Osteoblast (primary cell): ENCODE measurements around the gene DDI2. TPM values are rescaled to one million over a fixed set of nuclear protein-coding genes. Genes with fewer than 3 reads are reported as not detected.

Experiments used
- DNase-seq: peaks from one replicate; pipeline ENCODE4 v3.0.0; 2011; ENCODE audit warnings: low spot score, mixed read lengths; ENCODE audit not compliant: insufficient read length; ENCODE audit errors: missing footprints
- H2AFZ ChIP-seq: 2 replicates; pipeline ENCODE4 v1.6.0; 2011; ENCODE audit warnings: mild to moderate bottlenecking, low read length
- H3K27ac ChIP-seq: 2 replicates; pipeline ENCODE4 v1.5.1; 2011; ENCODE audit warnings: mild to moderate bottlenecking, low read depth, low read length, moderate library complexity
- H3K27me3 ChIP-seq: 2 replicates; pipeline ENCODE4 v1.6.0; 2012; ENCODE audit warnings: mild to moderate bottlenecking, control low read depth, inconsistent platforms, low read length, moderate library complexity; ENCODE audit not compliant: insufficient read depth
- H3K36me3 ChIP-seq: 2 replicates; pipeline ENCODE4 v1.5.1; 2011; ENCODE audit warnings: mild to moderate bottlenecking, low read length, control low read depth, moderate library complexity; ENCODE audit not compliant: insufficient read depth
- H3K4me1 ChIP-seq: 2 replicates; pipeline ENCODE4 v1.5.1; 2011; ENCODE audit warnings: mild to moderate bottlenecking, low read length, control low read depth, moderate library complexity; ENCODE audit not compliant: insufficient read depth
- H3K4me2 ChIP-seq: 2 replicates; pipeline ENCODE4 v1.6.0; 2011; ENCODE audit warnings: mild to moderate bottlenecking, low read length; ENCODE audit not compliant: insufficient read depth
- H3K4me3 ChIP-seq: fragments of 200-600 bp; sonication (generic); 3 replicates; pipeline ENCODE4 v1.5.1; 2012; ENCODE audit warnings: mild to moderate bottlenecking, low read length, inconsistent platforms; ENCODE audit not compliant: insufficient read depth
- H3K79me2 ChIP-seq: 2 replicates; pipeline ENCODE4 v1.6.0; 2012; ENCODE audit warnings: mild to moderate bottlenecking, low read length, control low read depth, inconsistent platforms; ENCODE audit not compliant: insufficient read depth
- H3K9me3 ChIP-seq: 2 replicates; pipeline ENCODE4 v1.5.1; 2011; ENCODE audit warnings: low read depth, low read length, control low read depth
- H4K20me1 ChIP-seq: 2 replicates; pipeline ENCODE4 v1.6.0; 2012; ENCODE audit warnings: mild to moderate bottlenecking, low read length, control low read depth; ENCODE audit not compliant: insufficient read depth
- CTCF ChIP-seq: IDR thresholded peaks from 2 replicates; pipeline ENCODE4 v1.5.1; 2011; ENCODE audit warnings: mild to moderate bottlenecking, low read depth, low read length, moderate library complexity; ENCODE audit errors: extremely low read depth
- total RNA-seq: library from RNA; depleted of rRNA; stranded (reverse); fragments of >200 nt; gene quantifications from 2 replicates; pipeline ENCODE4 v1.2.3, GENCODE V29; 2012

DDI2 gene
- total RNA-seq, 1 donor = 29.3 TPM

GRCh38 chr1:15704526-15705183 lies 87.4 kb downstream of the DDI2 start:
- H3K27me3 ChIP-seq = no peaks in the 10 kb centered on the region
- H2AFZ ChIP-seq = no peak overlapping the region
- H3K9me3 ChIP-seq = no peaks in the 10 kb centered on the region
- TF ChIP-seq CTCF = no peak
- peaks cover 86% of the 10 kb centered on the region for H3K79me2 ChIP-seq
- H4K20me1 ChIP-seq = peaks cover 15% of the 10 kb centered on the region
- peaks cover 27% of the 10 kb centered on the region for H3K4me1 ChIP-seq
- H3K4me2 ChIP-seq = peak overlapping the region; percentile 83
- H3K4me3 ChIP-seq = no peak overlapping the region
- peak overlapping the region; percentile 96 for H3K27ac ChIP-seq
- DNase-seq = peak; percentile 66
- H3K36me3 ChIP-seq = peaks cover 12% of the 10 kb centered on the region

GRCh38 chr1:15705184-15705566 lies 87.9 kb downstream of the DDI2 start:
- H4K20me1 ChIP-seq = peaks cover 9% of the 10 kb centered on the region
- no peak overlapping the region for H3K4me2 ChIP-seq
- H3K27ac ChIP-seq = no peak overlapping the region
- H3K4me3 ChIP-seq = no peak overlapping the region
- peaks cover 26% of the 10 kb centered on the region for H3K4me1 ChIP-seq
- H3K36me3 ChIP-seq = peaks cover 12% of the 10 kb centered on the region
- no peak overlapping the region for H2AFZ ChIP-seq
- TF ChIP-seq CTCF = no peak
- DNase-seq = no peak
- peaks cover 84% of the 10 kb centered on the region for H3K79me2 ChIP-seq
- H3K9me3 ChIP-seq = no peaks in the 10 kb centered on the region
- H3K27me3 ChIP-seq = no peaks in the 10 kb centered on the region

DNA sequence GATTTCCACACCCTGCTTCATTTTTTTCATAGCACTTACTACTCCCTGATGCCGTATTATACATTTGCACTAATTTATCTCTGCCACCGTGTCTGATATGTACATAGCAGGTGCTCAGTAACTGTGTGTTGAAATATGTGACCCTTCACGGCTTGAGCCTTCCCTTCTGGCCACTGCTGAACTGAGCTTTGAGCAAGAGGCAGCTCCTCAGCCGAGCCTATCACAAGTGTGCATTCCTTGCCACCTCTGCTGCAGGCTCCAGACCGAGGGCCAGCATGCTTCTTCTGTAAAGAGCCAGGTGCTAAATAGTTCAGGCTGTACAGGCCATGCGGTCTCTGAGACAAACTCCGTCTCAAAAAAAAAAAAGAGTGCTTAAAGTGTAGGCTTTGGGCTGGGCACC lies 89.5 kb downstream of the DDI2 start:
- Histone ChIP-seq H3K27me3 (no peaks in the 10 kb centered on the region), H4K20me1 (peaks cover 6% of the 10 kb centered on the region), H2AFZ (no peak overlapping the region), H3K36me3 (peaks cover 8% of the 10 kb centered on the region), H3K4me2 (no peak overlapping the region), H3K27ac (no peak overlapping the region), H3K79me2 (peaks cover 85% of the 10 kb centered on the region), H3K4me1 (peaks cover 22% of the 10 kb centered on the region), H3K4me3 (no peak overlapping the region), H3K9me3 (no peaks in the 10 kb centered on the region)
- DNase-seq = peak; percentile 37
- no peak for TF ChIP-seq CTCF

DNA sequence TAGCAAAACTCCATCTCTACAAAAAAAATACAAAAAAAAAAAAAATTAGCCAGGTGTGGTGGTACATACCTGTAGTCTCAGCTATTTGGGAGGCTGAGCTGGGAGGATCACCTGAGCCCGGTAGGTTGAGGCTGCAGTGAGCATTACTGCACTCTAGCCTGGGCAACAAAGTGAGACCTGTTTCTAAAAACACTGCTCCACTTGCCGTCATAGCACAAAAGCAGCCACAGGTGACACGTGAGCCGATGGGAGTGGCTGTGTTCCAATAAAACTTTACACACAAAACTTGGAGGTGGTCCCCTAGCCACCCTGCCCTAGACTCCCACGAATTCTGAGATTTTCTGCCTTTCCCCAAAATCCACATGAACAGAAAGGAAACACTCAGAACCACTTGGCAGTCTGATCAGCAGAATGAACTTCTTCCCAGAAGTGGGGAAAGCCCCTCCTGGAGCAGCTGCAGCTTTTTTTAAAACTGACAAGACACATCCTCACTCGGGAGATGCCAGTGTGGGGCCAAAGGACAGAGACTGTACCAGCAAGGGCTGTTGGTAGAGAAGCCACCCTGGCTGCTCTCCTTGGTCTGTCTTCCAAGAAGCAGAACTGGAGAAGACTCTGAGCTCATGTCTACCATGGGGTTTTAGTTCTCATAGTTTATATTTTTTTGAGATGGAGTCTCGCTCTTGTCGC lies 90.1 kb downstream of the DDI2 start:
- Histone ChIP-seq H3K4me3 (no peak overlapping the region), H3K27ac (no peak overlapping the region), H2AFZ (no peak overlapping the region), H3K9me3 (no peaks in the 10 kb centered on the region), H3K27me3 (no peaks in the 10 kb centered on the region), H4K20me1 (peaks cover 10% of the 10 kb centered on the region), H3K4me1 (peaks cover 22% of the 10 kb centered on the region), H3K4me2 (no peak overlapping the region), H3K36me3 (peaks cover 8% of the 10 kb centered on the region), H3K79me2 (peaks cover 83% of the 10 kb centered on the region)
- no peak for TF ChIP-seq CTCF
- peak; percentile 30 for DNase-seq
